ENCODE measurements around the gene ELFN1.

Gene ELFN1

GRCh38 chr7:1642291-1642731 lies 27.8 kb upstream of the ELFN1 start:
- no peak for DNase-seq (ENCODE audit: low read depth in 4 of 4, low spot score in 1 of 4)

DNA sequence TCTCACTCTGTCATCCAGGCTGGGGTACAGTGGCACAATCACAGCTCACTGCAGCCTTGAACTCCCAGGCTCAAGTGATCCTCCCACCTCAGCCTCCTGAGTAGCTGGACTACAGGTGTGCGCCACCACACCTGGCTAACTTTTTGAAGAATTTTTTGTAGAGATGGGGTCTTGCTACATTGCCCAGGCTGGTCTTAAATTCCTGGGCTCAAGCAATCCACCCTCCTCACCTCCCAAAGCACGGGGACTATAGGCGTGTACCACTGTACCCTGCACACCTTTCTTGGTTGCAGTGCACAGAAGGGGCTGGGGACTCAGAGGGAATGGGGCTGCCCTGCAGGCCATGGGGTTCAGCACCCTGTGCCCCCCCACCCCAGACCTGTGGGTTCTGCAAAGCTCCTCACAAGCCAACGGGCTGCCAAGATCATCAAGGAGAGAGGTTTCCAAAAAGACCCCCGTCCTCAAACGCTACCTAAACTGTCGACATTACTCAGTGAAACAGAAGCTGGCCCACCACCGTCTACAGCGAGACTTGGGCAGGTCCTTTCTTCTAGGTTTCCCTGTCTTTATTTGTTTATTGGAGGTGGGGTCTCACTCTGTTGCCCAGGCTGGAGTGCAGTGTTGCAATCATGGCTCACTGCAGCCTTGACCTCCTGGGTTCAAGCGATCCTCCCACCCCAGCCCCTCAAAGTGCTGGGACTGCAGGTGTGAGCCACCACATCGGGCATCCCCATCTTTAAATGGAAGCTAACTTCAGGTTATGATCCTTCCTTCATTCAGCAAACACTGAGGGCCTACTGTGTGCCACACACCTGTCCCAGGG lies 26.6 kb upstream of the ELFN1 start:
- DNase-seq (ENCODE audit: low read depth in 4 of 4, low spot score in 1 of 4), result no peak

- DNase-seq (ENCODE audit: low read depth in 4 of 4, low spot score in 1 of 4), result no peak
These were observed 25.6 kb upstream of the ELFN1 start for GRCh38 chr7:1644341-1645070.

GRCh38 chr7:1645071-1645409 lies 25.0 kb upstream of the ELFN1 start:
- DNase-seq (ENCODE audit: low read depth in 4 of 4, low spot score in 1 of 4), result no peak

DNA sequence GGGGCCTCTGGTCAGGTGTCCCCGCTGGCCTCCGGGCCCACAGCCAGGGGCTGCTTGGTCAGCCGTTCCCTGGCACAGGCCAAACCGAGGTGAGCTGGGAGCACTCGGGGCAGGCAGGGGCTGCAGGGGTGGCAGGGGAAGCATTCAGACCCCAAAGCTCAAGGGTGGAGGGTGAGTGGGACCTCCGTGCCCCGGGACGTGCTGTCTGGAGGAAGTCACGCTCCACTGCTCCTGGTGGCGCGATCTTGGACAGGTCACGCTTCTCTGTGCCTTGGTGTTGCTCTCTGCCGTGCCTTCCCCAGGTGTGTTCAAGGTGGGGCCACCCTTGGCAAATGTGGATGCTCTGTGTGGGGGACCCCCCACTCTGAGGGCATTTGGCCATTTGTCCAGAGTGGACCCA lies 24.6 kb upstream of the ELFN1 start:
- DNase-seq (ENCODE audit: low read depth in 4 of 4, low spot score in 1 of 4), result no peak

GRCh38 chr7:1646391-1646790 lies 23.7 kb upstream of the ELFN1 start:
- no peak for DNase-seq (ENCODE audit: low read depth in 4 of 4, low spot score in 1 of 4)

GRCh38 chr7:1646957-1647891 lies 22.9 kb upstream of the ELFN1 start:
- no peak for DNase-seq (ENCODE audit: low read depth in 4 of 4, low spot score in 1 of 4)

DNA sequence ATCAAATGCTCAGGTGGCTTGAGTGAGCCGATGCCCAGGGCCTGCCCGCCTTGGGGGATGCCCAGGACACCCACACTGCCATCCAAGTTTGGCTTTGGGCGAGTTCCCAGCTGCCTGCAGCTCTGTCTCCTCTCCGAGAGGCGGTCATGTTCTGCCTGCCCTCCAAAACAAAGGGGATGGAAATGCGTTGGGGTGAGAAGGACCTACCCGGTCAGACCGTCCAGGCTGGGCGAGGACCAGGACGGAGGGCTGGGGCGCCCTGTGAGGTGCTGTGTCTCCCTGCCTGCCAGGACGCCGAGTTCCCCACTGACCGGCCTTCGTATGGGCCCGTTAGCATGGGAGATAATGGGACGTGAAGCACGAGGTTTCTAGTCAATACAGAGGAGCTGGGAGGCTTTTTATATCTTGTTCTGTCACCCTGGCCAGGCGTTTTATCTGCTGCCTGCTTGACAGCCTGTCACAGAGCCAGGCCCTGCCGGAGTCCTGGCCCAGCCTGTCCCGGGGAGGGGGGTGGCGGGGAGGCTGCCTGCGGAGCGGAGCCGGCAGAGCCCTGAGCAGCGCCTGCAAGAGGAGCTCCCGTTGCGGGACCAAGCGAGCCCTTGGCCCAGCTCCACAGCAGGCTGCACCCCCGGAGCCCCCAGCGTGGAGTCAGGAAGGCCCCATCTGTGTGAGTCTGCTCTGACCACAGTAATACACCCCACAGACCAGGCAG lies 22.0 kb upstream of the ELFN1 start:
- DNase-seq (ENCODE audit: low read depth in 4 of 4, low spot score in 1 of 4), result no peak

DNA sequence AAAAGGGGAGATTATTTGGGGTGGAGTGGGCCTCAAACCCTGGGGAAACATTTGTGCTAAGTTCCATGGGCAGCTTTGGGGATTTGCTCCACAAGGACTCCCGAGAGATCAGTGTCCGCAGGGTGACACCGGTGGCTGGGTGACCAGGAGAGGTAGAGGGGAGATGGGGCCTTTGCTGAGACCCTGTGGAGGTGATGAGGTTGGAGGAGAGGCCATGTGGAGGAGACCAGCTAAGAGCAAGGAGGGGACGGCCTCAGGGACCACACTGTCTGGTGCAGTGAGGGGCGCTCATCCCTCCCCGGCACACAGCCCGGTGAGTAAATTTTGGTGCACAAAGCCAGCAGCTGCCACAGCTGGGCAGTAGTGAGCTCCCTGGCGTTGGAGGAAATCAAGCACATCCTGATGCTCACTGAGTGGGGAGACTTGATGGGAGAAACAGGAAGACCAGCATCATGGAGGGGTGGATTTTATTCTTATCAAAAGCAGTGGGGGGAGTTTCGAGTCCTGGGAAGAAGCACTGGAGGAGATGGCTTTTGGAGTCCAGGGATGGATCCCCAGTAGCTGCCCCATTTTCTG lies 20.2 kb upstream of the ELFN1 start:
- no peak for DNase-seq (ENCODE audit: low read depth in 4 of 4, low spot score in 1 of 4)

DNA sequence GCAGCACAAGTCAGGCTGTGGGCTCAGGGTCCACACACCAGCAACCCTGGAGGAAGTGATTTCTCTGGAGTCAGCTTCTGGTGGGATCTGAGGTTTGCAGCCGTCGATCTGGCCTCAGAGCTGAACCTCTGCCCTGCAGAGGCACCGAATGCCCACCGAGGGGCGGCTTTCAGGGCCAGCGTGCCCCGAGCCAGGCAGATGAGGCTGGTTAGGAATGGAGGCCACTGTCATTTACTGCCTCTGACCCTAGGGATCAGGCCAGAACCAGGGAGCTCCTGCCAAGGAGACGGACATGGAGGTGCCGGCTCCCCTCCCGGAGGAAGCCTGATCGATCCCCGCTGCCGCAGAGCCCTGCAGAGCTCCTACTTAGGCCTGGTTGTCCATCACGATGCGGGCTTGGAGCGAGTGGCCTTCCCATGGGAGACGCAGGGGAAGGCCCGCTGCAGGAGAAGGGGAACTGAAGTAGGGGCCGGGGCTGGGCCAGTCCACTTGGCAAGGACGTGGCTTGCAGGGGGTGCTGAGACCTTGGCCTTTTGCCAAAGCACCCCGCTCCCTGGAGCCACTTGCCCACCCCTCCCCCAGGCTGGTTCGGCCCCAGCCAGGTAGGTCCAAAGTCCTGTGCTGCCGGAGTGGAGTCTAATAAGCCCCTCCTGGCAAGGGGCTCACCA lies 19.6 kb upstream of the ELFN1 start:
- no peak for DNase-seq (ENCODE audit: low read depth in 4 of 4, low spot score in 1 of 4)

GRCh38 chr7:1651031-1651446 lies 19.0 kb upstream of the ELFN1 start:
- DNase-seq (ENCODE audit: low read depth in 4 of 4, low spot score in 1 of 4), result no peak

DNA sequence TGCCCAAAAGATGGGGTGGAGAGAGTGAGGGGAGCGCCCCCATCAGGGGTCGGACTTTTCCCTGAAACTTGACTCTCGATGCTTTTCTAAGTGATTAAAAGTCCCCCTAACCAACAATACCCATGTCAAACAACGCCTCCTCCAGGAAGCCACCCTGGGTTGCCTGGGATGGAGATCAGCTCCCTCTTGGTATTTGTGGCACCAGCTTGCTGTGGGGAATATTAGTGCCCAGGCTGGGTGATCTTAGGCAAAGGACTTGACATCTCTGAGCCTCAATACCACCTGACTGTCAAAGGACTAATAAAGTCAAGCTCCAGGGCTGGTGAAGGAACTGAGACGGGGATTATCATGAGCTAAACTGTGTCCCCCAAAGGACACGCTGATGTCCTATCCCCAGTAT lies 18.2 kb upstream of the ELFN1 start:
- DNase-seq (ENCODE audit: low read depth in 4 of 4, low spot score in 1 of 4), result no peak

- no peak for DNase-seq (ENCODE audit: low read depth in 4 of 4, low spot score in 1 of 4)
These were observed 16.6 kb upstream of the ELFN1 start for GRCh38 chr7:1653500-1653899.

DNA sequence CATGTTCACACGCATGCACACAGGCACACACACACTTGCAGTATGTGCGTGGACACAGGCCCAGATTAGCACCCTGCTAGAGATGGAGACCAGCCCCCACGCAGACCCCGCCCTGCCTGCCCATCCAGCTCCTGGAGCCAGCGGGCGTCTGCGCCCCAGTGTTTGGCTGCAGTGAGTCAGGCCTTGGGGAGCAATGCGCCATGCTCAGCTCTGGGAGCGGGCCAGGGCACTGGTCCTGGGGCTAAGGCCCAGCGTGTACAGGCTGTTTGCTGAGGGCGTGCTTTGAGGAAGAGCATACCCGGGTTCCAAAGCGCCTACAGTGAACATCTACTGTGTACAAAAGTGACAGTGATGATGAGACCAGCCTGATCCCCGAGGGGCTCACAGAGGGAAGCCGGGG lies 16.0 kb upstream of the ELFN1 start:
- DNase-seq (ENCODE audit: low read depth in 4 of 4, low spot score in 1 of 4), result no peak

GRCh38 chr7:1654738-1655475 lies 15.2 kb upstream of the ELFN1 start:
- DNase-seq (ENCODE audit: low read depth in 4 of 4, low spot score in 1 of 4), result no peak

GRCh38 chr7:1659696-1660095 lies 10.4 kb upstream of the ELFN1 start:
- DNase-seq (ENCODE audit: low read depth in 4 of 4, low spot score in 1 of 4), result no peak

- no peak for DNase-seq (ENCODE audit: low read depth in 4 of 4, low spot score in 1 of 4)
These were observed 8.6 kb upstream of the ELFN1 start for GRCh38 chr7:1661461-1661860.

GRCh38 chr7:1662101-1662500 lies 8.0 kb upstream of the ELFN1 start:
- DNase-seq (ENCODE audit: low read depth in 4 of 4, low spot score in 1 of 4), result no peak

DNA sequence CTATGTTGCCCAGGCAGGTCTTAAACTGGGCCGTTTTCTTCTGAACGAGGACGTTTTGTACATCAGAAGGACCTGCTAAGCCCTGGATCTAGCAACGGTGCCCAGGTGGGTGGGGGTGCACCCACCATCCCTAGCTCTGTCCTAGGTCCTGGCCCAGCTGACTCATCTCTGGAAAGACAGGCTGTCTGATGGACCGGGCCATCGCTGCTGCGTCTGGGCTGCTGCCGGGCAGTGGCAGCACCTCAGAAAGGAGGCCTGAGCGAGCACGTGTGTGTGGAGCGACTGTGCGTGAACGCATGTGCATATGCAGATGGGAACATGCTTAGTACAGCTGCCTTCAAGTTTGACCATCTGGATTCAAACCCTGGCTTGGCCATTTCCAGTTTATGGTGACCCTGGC lies 7.3 kb upstream of the ELFN1 start:
- no peak for DNase-seq (ENCODE audit: low read depth in 4 of 4, low spot score in 1 of 4)
